BJ (cell line): ENCODE measurements around the gene PDGFD. TPM values are rescaled to one million over a fixed set of nuclear protein-coding genes. Genes with fewer than 3 reads are reported as not detected.

ENCODE experiments used
- CTCF ChIA-PET: fragments of 350-600 bp; formaldehyde crosslinking; extraction: SDS; loops from one replicate; lab custom pipeline; 2021; ENCODE audit warnings: antibody characterized with exemption, inconsistent platforms; lab: Yijun Ruan, JAX
- POLR2A ChIA-PET: fragments of 300-600 bp; sonication (Branson Sonifier 250); formaldehyde crosslinking; extraction: SDS; loops from one replicate; lab custom pipeline; 2021; ENCODE audit warnings: antibody characterized with exemption; lab: Charles Lee
- DNase-seq: peaks from one replicate; pipeline ENCODE4 v3.0.0-alpha.2; 2011; ENCODE audit warnings: low read depth
- H3K27me3 ChIP-seq: 2 replicates; pipeline ENCODE4 v1.6.0; 2011; ENCODE audit warnings: low read length; ENCODE audit not compliant: control insufficient read depth, insufficient read depth
- H3K36me3 ChIP-seq: 2 replicates; pipeline ENCODE4 v1.5.1; 2011; ENCODE audit warnings: low read length; ENCODE audit not compliant: control insufficient read depth, insufficient read depth
- H3K4me3 ChIP-seq: 2 replicates; pipeline ENCODE4 v1.5.1; 2011; ENCODE audit warnings: low read depth, mild to moderate bottlenecking, control low read depth, low read length
- polyA plus RNA-seq: library from polyadenylated mRNA; depleted of rRNA; stranded (reverse); fragments of >200 nt; gene quantifications from 2 replicates; pipeline ENCODE4 v1.2.3, GENCODE V29; 2011
- TF ChIP-seq, protein P1 (sequence below): IDR thresholded peaks from 2 replicates; pipeline ENCODE4 v1.5.1; 2011; ENCODE audit warnings: low read depth, mild to moderate bottlenecking, control low read depth, inconsistent platforms, low read length, moderate library complexity; ENCODE audit not compliant: insufficient read depth

PDGFD gene
- polyA plus RNA-seq, 1 experiment: 0.72 TPM

DNA sequence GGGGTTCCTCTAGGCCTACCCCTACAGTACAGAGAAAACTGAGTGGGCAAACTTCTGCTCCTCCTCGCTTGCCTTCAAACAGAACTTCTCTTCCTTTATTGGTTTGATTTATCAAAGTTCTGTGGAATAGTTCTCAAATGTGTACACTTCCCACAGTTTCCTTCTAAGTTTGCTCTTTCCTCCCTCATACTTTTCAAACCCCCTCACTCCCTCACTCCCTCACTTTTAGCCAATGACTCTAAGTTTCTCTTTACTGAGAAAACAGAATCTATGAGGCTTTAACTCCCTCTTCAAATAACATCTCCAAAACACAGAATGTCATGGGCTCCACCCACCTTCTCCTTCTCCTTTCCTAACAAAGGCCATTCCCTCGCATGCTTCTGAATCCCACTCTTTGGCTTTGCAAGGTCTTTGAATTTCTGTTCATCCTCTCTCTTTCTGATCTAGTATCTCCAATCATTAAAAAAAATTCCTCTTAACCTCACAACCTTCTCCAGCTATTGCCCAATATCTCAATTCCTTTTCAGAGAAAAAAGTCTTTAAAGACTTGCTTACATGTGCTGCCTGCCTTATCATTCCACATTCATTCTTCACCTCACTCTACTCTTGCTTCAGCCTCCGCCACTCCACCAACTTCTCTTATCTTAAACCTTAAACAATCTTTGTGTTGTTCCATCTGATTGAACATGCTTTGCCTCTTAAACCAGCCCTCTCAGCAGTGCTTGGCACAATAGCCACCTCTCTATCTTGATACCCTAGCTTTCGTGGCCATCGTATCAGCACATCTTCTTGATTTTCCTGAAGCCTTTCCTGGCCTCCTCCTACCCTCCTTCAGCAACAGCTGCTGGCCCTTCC is 70.3 kb downstream of the PDGFD start:
- TF ChIP-seq, protein P1, sequence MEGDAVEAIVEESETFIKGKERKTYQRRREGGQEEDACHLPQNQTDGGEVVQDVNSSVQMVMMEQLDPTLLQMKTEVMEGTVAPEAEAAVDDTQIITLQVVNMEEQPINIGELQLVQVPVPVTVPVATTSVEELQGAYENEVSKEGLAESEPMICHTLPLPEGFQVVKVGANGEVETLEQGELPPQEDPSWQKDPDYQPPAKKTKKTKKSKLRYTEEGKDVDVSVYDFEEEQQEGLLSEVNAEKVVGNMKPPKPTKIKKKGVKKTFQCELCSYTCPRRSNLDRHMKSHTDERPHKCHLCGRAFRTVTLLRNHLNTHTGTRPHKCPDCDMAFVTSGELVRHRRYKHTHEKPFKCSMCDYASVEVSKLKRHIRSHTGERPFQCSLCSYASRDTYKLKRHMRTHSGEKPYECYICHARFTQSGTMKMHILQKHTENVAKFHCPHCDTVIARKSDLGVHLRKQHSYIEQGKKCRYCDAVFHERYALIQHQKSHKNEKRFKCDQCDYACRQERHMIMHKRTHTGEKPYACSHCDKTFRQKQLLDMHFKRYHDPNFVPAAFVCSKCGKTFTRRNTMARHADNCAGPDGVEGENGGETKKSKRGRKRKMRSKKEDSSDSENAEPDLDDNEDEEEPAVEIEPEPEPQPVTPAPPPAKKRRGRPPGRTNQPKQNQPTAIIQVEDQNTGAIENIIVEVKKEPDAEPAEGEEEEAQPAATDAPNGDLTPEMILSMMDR: no peak
- DNase-seq: no peak
- CTCF ChIA-PET: interaction anchor here (0.9 kb wide), 1 partner anchor 512 kb away, joined by 3 read pairs; no protein-coding TSS in a partner anchor
- POLR2A ChIA-PET: no interaction called here
- H3K27me3 ChIP-seq: no peaks in the 10 kb centered on the region
- H3K36me3 ChIP-seq: no peaks in the 10 kb centered on the region
- no peak overlapping the region for H3K4me3 ChIP-seq

DNA sequence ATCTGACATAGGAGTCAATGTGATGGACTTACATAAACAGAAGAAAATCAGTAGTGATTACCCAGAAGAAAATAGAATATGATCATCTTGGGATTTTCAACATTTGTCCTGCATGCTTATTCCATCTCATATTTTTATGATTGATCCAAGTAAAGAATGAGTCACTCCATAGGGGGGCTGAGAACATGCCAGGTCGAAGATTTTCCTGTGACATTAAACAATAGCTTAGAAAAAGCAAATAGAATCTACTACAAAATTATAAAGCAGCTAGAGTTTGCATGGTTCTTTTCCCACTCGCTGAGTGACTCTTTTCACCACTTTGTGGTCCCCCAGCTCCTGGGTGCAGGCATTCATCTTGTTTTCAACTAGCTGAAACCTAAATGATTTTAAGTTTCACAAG is 71.2 kb downstream of the PDGFD start:
- TF ChIP-seq, protein P1: no peak
- no peak for DNase-seq
- no peaks in the 10 kb centered on the region for H3K27me3 ChIP-seq
- H3K36me3 ChIP-seq: no peaks in the 10 kb centered on the region
- ChIA-PET POLR2A (no interaction called here), CTCF (interaction anchor here (0.9 to 2.2 kb wide), 2 partner anchors 12 to 511 kb away, joined by 3 to 6 read pairs; no protein-coding TSS in a partner anchor)
- no peak overlapping the region for H3K4me3 ChIP-seq

DNA sequence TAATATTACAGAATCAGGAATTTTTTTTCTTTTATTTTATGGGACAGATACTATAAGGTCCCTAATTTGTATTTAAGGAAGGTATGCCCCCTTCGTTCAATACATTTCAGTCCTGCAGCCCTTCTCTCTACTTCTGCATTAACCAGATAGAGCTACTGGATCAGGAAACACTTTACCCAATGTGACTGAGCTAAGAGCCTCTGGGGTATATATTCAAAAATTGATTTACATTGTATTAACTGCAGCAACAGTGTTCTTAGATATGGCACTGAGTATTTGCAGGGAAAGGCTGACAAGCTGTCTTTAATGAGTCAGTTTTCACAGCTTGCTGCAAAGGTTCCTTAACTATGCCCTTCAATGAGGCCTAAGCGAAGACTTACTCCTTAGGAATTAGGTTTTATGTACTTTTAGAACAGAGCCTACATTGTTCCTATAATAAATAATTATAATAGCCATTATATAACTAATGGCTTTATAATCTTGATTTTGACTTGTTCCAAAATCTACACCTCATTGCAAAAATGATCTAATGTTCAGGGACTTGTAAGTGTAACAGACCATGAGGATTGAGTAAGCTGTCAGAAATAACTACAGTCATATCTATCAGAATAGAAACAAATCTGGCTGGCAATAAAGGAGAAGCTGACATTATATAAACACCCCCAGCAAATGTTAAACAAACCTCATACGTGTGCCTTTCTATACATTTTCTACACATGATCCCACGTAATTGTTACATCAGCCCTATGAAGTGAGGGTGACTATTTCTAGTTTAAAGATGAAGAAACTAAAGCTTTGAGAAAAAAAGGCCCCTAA is 72.5 kb downstream of the PDGFD start:
- DNase-seq: no peak
- no peaks in the 10 kb centered on the region for H3K27me3 ChIP-seq
- H3K36me3 ChIP-seq: no peaks in the 10 kb centered on the region
- H3K4me3 ChIP-seq: no peak overlapping the region
- TF ChIP-seq, protein P1: no peak
- ChIA-PET POLR2A (no interaction called here), CTCF (interaction anchor here (2.2 kb wide), 1 partner anchor 11 kb away, joined by 6 read pairs; no protein-coding TSS in a partner anchor)

DNA sequence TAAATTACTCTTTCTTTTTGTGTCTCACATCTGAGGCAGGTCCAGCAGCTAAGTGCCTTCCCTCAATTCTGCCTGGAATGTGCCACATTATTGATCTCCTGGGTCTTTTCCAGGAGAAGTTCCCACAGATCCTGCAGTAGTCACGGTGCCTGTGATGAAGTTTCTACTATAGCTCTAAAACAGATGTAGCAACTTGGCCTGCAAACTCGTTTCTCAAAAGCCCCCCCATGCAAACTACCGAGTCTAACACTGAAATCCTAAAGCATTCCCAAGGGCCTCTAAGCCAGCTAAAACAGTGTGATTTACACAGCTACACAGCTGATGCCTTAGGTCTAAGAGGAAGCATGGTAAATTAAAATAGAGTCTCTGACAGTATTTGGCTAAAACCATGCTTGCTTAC is 73.2 kb downstream of the PDGFD start:
- no peaks in the 10 kb centered on the region for H3K27me3 ChIP-seq
- CTCF ChIA-PET: interaction anchor here (2.2 kb wide), 1 partner anchor 10 kb away, joined by 6 read pairs; no protein-coding TSS in a partner anchor
- no peaks in the 10 kb centered on the region for H3K36me3 ChIP-seq
- DNase-seq: no peak
- TF ChIP-seq, protein P1: no peak
- POLR2A ChIA-PET: no interaction called here
- H3K4me3 ChIP-seq: no peak overlapping the region

DNA sequence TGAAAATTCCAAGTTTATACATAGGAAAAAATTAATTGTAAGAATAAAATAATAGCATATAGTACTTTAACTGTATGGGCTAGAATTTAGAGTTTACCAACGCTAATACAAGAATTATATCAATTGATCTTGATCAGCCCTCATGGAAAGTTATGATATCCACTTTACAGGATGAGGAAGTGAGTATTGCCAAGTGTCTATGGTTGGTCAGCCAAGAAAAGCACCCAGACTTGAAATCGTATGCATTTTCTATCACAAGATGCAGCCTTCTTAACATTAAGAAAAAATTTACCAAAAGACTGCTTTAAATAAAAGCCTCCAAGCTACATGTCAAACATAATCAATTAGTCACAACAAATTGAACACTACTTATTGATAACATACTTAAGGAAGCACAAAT is 74.5 kb downstream of the PDGFD start:
- Histone ChIP-seq H3K36me3 (no peaks in the 10 kb centered on the region), H3K27me3 (no peaks in the 10 kb centered on the region), H3K4me3 (no peak overlapping the region)
- DNase-seq: no peak
- POLR2A ChIA-PET: no interaction called here
- CTCF ChIA-PET: no interaction called here
- TF ChIP-seq, protein P1: no peak
